Germinal center (tissue), 1 donor: ENCODE results near the gene SAMD9.
"Not testable (repeated sequence)": the region's sequence is repeated elsewhere in the genome, so short reads cannot be mapped to it uniquely, and the experiment has no call there.

ENCODE experiments used
- DNase-seq: peaks from one replicate; pipeline ENCODE4 v3.0.0; 2012; ENCODE audit warnings: mixed read lengths, low spot score

SAMD9 gene

GRCh38 chr7:93120592-93121549, 3.1 kb upstream of the SAMD9 start:
- no peak for DNase-seq

GRCh38 chr7:93119191-93119905, 1.6 kb upstream of the SAMD9 start:
- no peak for DNase-seq

GRCh38 chr7:93117327-93117726, 452 bp downstream of the SAMD9 start:
- no peak for DNase-seq

- DNase-seq: no peak
Measured at GRCh38 chr7:93115796-93116195, 2.0 kb downstream of the SAMD9 start.

- no peak for DNase-seq
Measured at GRCh38 chr7:93108003-93108402, 9.8 kb downstream of the SAMD9 start.

GRCh38 chr7:93097388-93097787, 20.4 kb downstream of the SAMD9 start:
- DNase-seq: no peak

- no peak for DNase-seq
Measured at GRCh38 chr7:93092757-93093370, 24.9 kb downstream of the SAMD9 start.

- DNase-seq: not testable (repeated sequence)
Measured at GRCh38 chr7:93073357-93073756, 44.4 kb downstream of the SAMD9 start.

GRCh38 chr7:93062599-93062998, 55.2 kb downstream of the SAMD9 start:
- DNase-seq: no peak

GRCh38 chr7:93060865-93061264, 56.9 kb downstream of the SAMD9 start:
- no peak for DNase-seq

GRCh38 chr7:93060025-93060424, 57.8 kb downstream of the SAMD9 start:
- no peak for DNase-seq

- DNase-seq: not testable (repeated sequence)
Measured at GRCh38 chr7:93056621-93057020, 61.2 kb downstream of the SAMD9 start.

- DNase-seq: peak; percentile 41
Measured at GRCh38 chr7:93055543-93056107, 62.2 kb downstream of the SAMD9 start.

- DNase-seq: no peak
Measured at GRCh38 chr7:93054975-93055374, 62.8 kb downstream of the SAMD9 start.

GRCh38 chr7:93053949-93054943, 63.5 kb downstream of the SAMD9 start:
- DNase-seq: no peak

- no peak for DNase-seq
Measured at GRCh38 chr7:93053209-93053948, 64.4 kb downstream of the SAMD9 start.

- no peak for DNase-seq
Measured at GRCh38 chr7:93051660-93052059, 66.1 kb downstream of the SAMD9 start.
